KMS-11 (cell line): ENCODE results near the gene BAZ1A.

Experiments used
- H2AFZ ChIP-seq: fragments of 200-600 bp; sonication (generic); 2 replicates; pipeline ENCODE4 v1.6.1; 2016; ENCODE audit warnings: antibody characterized with exemption, mixed run types, low read depth
- H3K27ac ChIP-seq: fragments of 200-600 bp; sonication (generic); 2 replicates; pipeline ENCODE4 v1.6.1; 2016; ENCODE audit warnings: mild to moderate bottlenecking, mixed run types
- H3K27me3 ChIP-seq: fragments of 200-600 bp; sonication (generic); 2 replicates; pipeline ENCODE4 v1.6.1; 2017; ENCODE audit warnings: mild to moderate bottlenecking, low read depth, mixed run types, moderate library complexity; ENCODE audit not compliant: insufficient read depth
- H3K36me3 ChIP-seq: fragments of 200-600 bp; sonication (generic); 2 replicates; pipeline ENCODE4 v1.6.1; 2017; ENCODE audit warnings: mild to moderate bottlenecking, mixed run types; ENCODE audit not compliant: insufficient read depth
- H3K4me1 ChIP-seq: fragments of 200-600 bp; sonication (generic); 2 replicates; pipeline ENCODE4 v1.6.1; 2016; ENCODE audit warnings: mild to moderate bottlenecking, low read depth, mixed run types; ENCODE audit not compliant: poor library complexity, severe bottlenecking
- H3K4me2 ChIP-seq: fragments of 200-600 bp; sonication (generic); 2 replicates; pipeline ENCODE4 v1.7.0; 2016; ENCODE audit warnings: mild to moderate bottlenecking, mixed run types
- H3K4me3 ChIP-seq: fragments of 200-600 bp; sonication (generic); IDR thresholded peaks from 2 replicates; pipeline ENCODE4 v1.6.1; 2017; ENCODE audit warnings: low read depth, low read length, mixed read lengths; ENCODE audit not compliant: insufficient read depth
- H3K79me2 ChIP-seq: fragments of 200-600 bp; sonication (generic); 2 replicates; pipeline ENCODE4 v1.6.1; 2016; ENCODE audit warnings: low read depth, mixed run types; ENCODE audit not compliant: insufficient read depth
- H3K9ac ChIP-seq: fragments of 200-600 bp; sonication (generic); 2 replicates; pipeline ENCODE4 v1.6.1; 2016; ENCODE audit warnings: mild to moderate bottlenecking, mixed run types
- H4K20me1 ChIP-seq: fragments of 200-600 bp; sonication (generic); 2 replicates; pipeline ENCODE4 v1.6.1; 2016; ENCODE audit warnings: mild to moderate bottlenecking, mixed run types; ENCODE audit not compliant: insufficient read depth
- TF ChIP-seq, protein P1 (sequence below): fragments of 200-600 bp; sonication (generic); conservative IDR thresholded peaks from 2 replicates; pipeline ENCODE4 v1.6.1; 2017; ENCODE audit warnings: low read depth, mild to moderate bottlenecking, antibody characterized with exemption, low read length, moderate library complexity, mixed read lengths

Gene BAZ1A

DNA sequence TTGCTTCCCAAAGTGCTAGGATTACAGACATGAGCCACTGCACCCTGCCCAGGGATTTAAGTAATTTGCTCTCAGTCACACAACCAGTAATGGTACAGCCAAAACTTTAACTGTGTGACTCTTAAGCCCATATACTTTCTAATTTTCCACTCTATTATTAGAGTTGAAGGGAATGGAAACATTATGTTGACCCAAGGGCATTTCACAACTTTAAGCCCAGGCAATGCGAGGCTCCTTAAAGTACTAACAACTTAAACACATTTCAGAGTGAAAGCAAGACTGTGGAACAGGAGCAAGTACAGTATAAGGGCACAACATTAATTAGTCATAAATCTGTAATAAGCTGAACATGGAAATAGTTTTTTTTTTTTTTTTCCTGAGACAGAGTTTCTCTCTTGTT lies 39.8 kb downstream of the BAZ1A start:
- H3K4me3 ChIP-seq: no peak overlapping the region
- peaks cover 11% of the 10 kb centered on the region for H3K4me1 ChIP-seq
- no peaks in the 10 kb centered on the region for H3K79me2 ChIP-seq
- H3K4me2 ChIP-seq: no peak overlapping the region
- H3K36me3 ChIP-seq: no peaks in the 10 kb centered on the region
- no peak overlapping the region for H2AFZ ChIP-seq
- no peaks in the 10 kb centered on the region for H3K27me3 ChIP-seq
- H4K20me1 ChIP-seq: no peaks in the 10 kb centered on the region
- H3K9ac ChIP-seq: no peak overlapping the region
- TF ChIP-seq, protein P1, sequence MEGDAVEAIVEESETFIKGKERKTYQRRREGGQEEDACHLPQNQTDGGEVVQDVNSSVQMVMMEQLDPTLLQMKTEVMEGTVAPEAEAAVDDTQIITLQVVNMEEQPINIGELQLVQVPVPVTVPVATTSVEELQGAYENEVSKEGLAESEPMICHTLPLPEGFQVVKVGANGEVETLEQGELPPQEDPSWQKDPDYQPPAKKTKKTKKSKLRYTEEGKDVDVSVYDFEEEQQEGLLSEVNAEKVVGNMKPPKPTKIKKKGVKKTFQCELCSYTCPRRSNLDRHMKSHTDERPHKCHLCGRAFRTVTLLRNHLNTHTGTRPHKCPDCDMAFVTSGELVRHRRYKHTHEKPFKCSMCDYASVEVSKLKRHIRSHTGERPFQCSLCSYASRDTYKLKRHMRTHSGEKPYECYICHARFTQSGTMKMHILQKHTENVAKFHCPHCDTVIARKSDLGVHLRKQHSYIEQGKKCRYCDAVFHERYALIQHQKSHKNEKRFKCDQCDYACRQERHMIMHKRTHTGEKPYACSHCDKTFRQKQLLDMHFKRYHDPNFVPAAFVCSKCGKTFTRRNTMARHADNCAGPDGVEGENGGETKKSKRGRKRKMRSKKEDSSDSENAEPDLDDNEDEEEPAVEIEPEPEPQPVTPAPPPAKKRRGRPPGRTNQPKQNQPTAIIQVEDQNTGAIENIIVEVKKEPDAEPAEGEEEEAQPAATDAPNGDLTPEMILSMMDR: no peak
- H3K27ac ChIP-seq: no peak overlapping the region

- TF ChIP-seq, protein P1: no peak
- Histone ChIP-seq H4K20me1 (no peaks in the 10 kb centered on the region), H3K4me2 (no peak overlapping the region), H3K9ac (no peak overlapping the region), H3K4me1 (peaks cover 11% of the 10 kb centered on the region), H3K27ac (no peak overlapping the region), H2AFZ (no peak overlapping the region), H3K36me3 (no peaks in the 10 kb centered on the region), H3K79me2 (no peaks in the 10 kb centered on the region), H3K4me3 (no peak overlapping the region), H3K27me3 (no peaks in the 10 kb centered on the region)
Measured at GRCh38 chr14:34833549-34834523, 41.3 kb downstream of the BAZ1A start.

GRCh38 chr14:34826661-34827060 lies 48.5 kb downstream of the BAZ1A start:
- H3K27me3 ChIP-seq: no peaks in the 10 kb centered on the region
- H3K27ac ChIP-seq: no peak overlapping the region
- H3K4me2 ChIP-seq: no peak overlapping the region
- TF ChIP-seq, protein P1: no peak
- no peaks in the 10 kb centered on the region for H3K36me3 ChIP-seq
- H3K79me2 ChIP-seq: no peaks in the 10 kb centered on the region
- no peak overlapping the region for H2AFZ ChIP-seq
- H4K20me1 ChIP-seq: no peaks in the 10 kb centered on the region
- H3K9ac ChIP-seq: no peak overlapping the region
- peaks cover 4% of the 10 kb centered on the region for H3K4me1 ChIP-seq
- no peak overlapping the region for H3K4me3 ChIP-seq

- TF ChIP-seq, protein P1: no peak
- H3K4me3 ChIP-seq: no peak overlapping the region
- no peak overlapping the region for H3K27ac ChIP-seq
- no peak overlapping the region for H2AFZ ChIP-seq
- H4K20me1 ChIP-seq: no peaks in the 10 kb centered on the region
- H3K4me1 ChIP-seq: no peaks in the 10 kb centered on the region
- H3K4me2 ChIP-seq: no peak overlapping the region
- H3K9ac ChIP-seq: no peak overlapping the region
- no peaks in the 10 kb centered on the region for H3K27me3 ChIP-seq
- H3K36me3 ChIP-seq: no peaks in the 10 kb centered on the region
- H3K79me2 ChIP-seq: no peaks in the 10 kb centered on the region
Measured at GRCh38 chr14:34824826-34825225, 50.3 kb downstream of the BAZ1A start.
